Endothelial cell of umbilical vein (primary cell): ENCODE results near the gene PLXDC2. TPM values are rescaled to one million over a fixed set of nuclear protein-coding genes. Genes with fewer than 3 reads are reported as not detected.

Experiments used
- BruUV-seq: library from RNA; stranded (reverse); fragments of 400-500 nt; replicated peaks from 2 replicates; lab custom pipeline; 2021; lab: Mats Ljungman, UMichigan
- CTCF ChIA-PET: fragments of 300-600, 350-600 bp; sonication (Branson Sonifier 250); formaldehyde crosslinking; loops from one replicate; lab custom pipeline; 2021; ENCODE audit warnings: antibody characterized with exemption, inconsistent platforms; lab: Charles Lee
- POLR2A ChIA-PET: fragments of 300-600, 350-600 bp; sonication (Branson Sonifier 250); formaldehyde crosslinking; loops from one replicate; lab custom pipeline; 2021; ENCODE audit warnings: antibody characterized with exemption, inconsistent platforms; lab: Charles Lee
- DNase-seq: peaks from one replicate; pipeline ENCODE4 v3.0.0-alpha.2; 2011; ENCODE audit warnings: low read depth, low spot score
- FAIRE-seq: peaks from 2 replicates; lab custom pipeline; 2011; peaks lifted over from hg19 to GRCh38; lab: Jason Lieb, UNC
- H2AFZ ChIP-seq: 2 replicates; pipeline ENCODE4 v1.6.0; 2012; ENCODE audit warnings: low read depth, low read length, control low read depth, inconsistent platforms
- H3K27ac ChIP-seq: 2 replicates; pipeline ENCODE4 v1.5.1; 2011; ENCODE audit warnings: low read depth, mild to moderate bottlenecking, control low read depth, low read length, moderate library complexity; ENCODE audit not compliant: insufficient read depth
- H3K27me3 ChIP-seq, 2 experiments: 2 replicates each; pipeline versions ENCODE4 v1.6.0 to v1.6.1; 2011; ENCODE audit warnings: low read length in 2 of 2, mixed read lengths in 1 of 2; ENCODE audit not compliant: control insufficient read depth in 2 of 2, insufficient read depth in 2 of 2
- H3K36me3 ChIP-seq, 2 experiments: 2 replicates in 1 of 2; 3 replicates in 1 of 2; pipeline ENCODE4 v1.5.1; 2011; ENCODE audit warnings: low read length in 2 of 2, mild to moderate bottlenecking in 1 of 2, moderate library complexity in 1 of 2; ENCODE audit not compliant: control insufficient read depth in 2 of 2, insufficient read depth in 2 of 2; ENCODE audit errors: extremely low read depth in 1 of 2
- H3K4me1 ChIP-seq: 3 replicates; pipeline ENCODE4 v1.5.1; 2011; ENCODE audit warnings: mild to moderate bottlenecking, low read length; ENCODE audit not compliant: control insufficient read depth, insufficient read depth; ENCODE audit errors: extremely low read depth
- H3K4me2 ChIP-seq: 2 replicates; pipeline ENCODE4 v1.6.1; 2011; ENCODE audit warnings: low read length, control low read depth, mixed read lengths; ENCODE audit not compliant: insufficient read depth
- H3K4me3 ChIP-seq, 3 experiments: fragments of 200-600 bp in 1 of 3; sonication (generic), shearing (Covaris generic) in 1 of 3; replicated peaks in 1 of 3; 2 replicates each; pipeline ENCODE4 v1.5.1; 2011 to 2016; ENCODE audit warnings: control low read depth in 3 of 3, low read length in 3 of 3, mild to moderate bottlenecking in 2 of 3, inconsistent platforms in 1 of 3, low read depth in 1 of 3, moderate library complexity in 1 of 3; ENCODE audit not compliant: insufficient read depth in 1 of 3
- H3K79me2 ChIP-seq: 2 replicates; pipeline ENCODE4 v1.6.0; 2012; ENCODE audit warnings: low read length, inconsistent platforms; ENCODE audit not compliant: control insufficient read depth, insufficient read depth
- H3K9ac ChIP-seq: replicated peaks from 2 replicates; pipeline ENCODE3; 2011; ENCODE audit warnings: low read length, control low read depth; ENCODE audit not compliant: insufficient read depth; ENCODE audit errors: extremely low read depth
- H3K9me1 ChIP-seq: replicated peaks from 3 replicates; pipeline ENCODE4 v1.6.0; 2011; ENCODE audit warnings: mild to moderate bottlenecking, low read length; ENCODE audit not compliant: control insufficient read depth, insufficient read depth; ENCODE audit errors: extremely low read depth
- H3K9me3 ChIP-seq: replicated peaks from 2 replicates; pipeline ENCODE4 v1.5.1; 2012; ENCODE audit warnings: low read length, inconsistent platforms; ENCODE audit not compliant: control insufficient read depth, insufficient read depth
- H4K20me1 ChIP-seq: replicated peaks from 2 replicates; pipeline ENCODE3; 2011; ENCODE audit warnings: mild to moderate bottlenecking, low read length; ENCODE audit not compliant: control insufficient read depth, insufficient read depth; ENCODE audit errors: extremely low read depth
- EZH2 ChIP-seq: IDR thresholded peaks from 2 replicates; pipeline ENCODE4 v1.6.1; 2012; ENCODE audit warnings: borderline replicate concordance, low read depth, mild to moderate bottlenecking, moderate library complexity, low read length, inconsistent platforms; ENCODE audit not compliant: severe bottlenecking
- GATA2 ChIP-seq: IDR thresholded peaks from 2 replicates; pipeline ENCODE4 v1.7.0; 2011; ENCODE audit warnings: low read depth, mild to moderate bottlenecking, moderate library complexity, mixed read lengths, low read length; ENCODE audit not compliant: insufficient read length, insufficient read depth
- JUN ChIP-seq: IDR thresholded peaks from 2 replicates; pipeline ENCODE4 v1.6.1; 2011; ENCODE audit warnings: borderline replicate concordance, low read depth; ENCODE audit not compliant: insufficient read length, insufficient read depth
- MYC ChIP-seq: IDR thresholded peaks from one replicate; pipeline ENCODE4 v1.6.1; 2011; ENCODE audit warnings: mild to moderate bottlenecking, low read depth, low read length
- dilution Hi-C: fragments of 300-500 bp; cut with MboI; formaldehyde crosslinking; loops from one replicate; pipeline ENCODE4 v1.15.0; 2019; ENCODE audit warnings: low sequenced_read_pairs; ENCODE audit not compliant: extremely low pct_ligation_motif_present
- intact Hi-C: fragments of 100-400 bp; cut with micrococcal nuclease; formaldehyde crosslinking; loops from one replicate; pipeline ENCODE4 v1.10.0; 2022
- polyA plus RNA-seq, 4 experiments: library from polyadenylated mRNA; depleted of rRNA in 3 of 4; stranded (reverse) in 3 of 4; unstranded in 1 of 4; fragments of >200 nt; gene quantifications; 2 replicates each; pipeline versions ENCODE4 v1.2.1 to v1.2.3, GENCODE V29; 2011 to 2012; ENCODE audit warnings: missing spikeins in 1 of 4
- total RNA-seq: library from RNA; stranded (reverse); gene quantifications from 2 replicates; pipeline ENCODE4 v1.2.3, GENCODE V29; 2021
- TF ChIP-seq, protein P1 (sequence below): IDR thresholded peaks from 2 replicates; pipeline ENCODE4 v1.6.1; 2011; ENCODE audit not compliant: insufficient read depth, insufficient read length
- TF ChIP-seq, protein P2 (sequence below), 2 donors: IDR thresholded peaks; 1 replicate in 1 of 2; 2 replicates in 1 of 2; pipeline ENCODE4 v1.5.1; 2011; ENCODE audit warnings: low read length in 2 of 2, mild to moderate bottlenecking in 2 of 2, moderate library complexity in 2 of 2, control low read depth in 1 of 2, inconsistent platforms in 1 of 2, low read depth in 1 of 2; ENCODE audit not compliant: insufficient read depth in 1 of 2; ENCODE audit errors: extremely low read depth in 1 of 2

Gene PLXDC2
- total and polyA plus RNA-seq, 2 donors (not counting 3 experiments of a cell fraction or from before 2014, with no cell fraction given) = 0.32 to 1.2 TPM

DNA sequence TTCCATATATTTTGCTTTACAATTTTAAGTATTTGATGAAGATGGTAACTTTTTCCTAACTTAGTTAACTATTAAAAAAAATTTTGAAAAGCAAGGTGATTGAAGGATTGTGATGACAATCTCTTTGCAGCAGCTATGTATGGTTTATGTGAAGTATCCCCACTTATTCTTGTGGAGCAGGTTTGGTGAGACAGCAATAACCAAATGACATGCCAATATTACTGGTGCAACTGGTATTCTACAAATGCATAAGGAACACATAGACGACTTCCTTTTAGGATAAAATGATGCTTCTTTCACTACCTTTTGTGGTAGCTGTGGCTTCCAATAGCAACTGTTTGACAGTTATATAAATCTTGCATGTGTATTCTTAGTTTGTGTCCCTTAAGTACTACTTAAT, 465.3 kb downstream of the PLXDC2 start:
- no peaks in the 10 kb centered on the region for H3K4me1 ChIP-seq
- H3K27ac ChIP-seq = no peak overlapping the region
- no peaks in the 10 kb centered on the region for H3K9me1 ChIP-seq
- dilution Hi-C loops = no loop called here
- H4K20me1 ChIP-seq = no peaks in the 10 kb centered on the region
- no peaks in the 10 kb centered on the region for H3K79me2 ChIP-seq
- no peak overlapping the region for H2AFZ ChIP-seq
- H3K4me2 ChIP-seq = no peak overlapping the region
- no peak for TF ChIP-seq GATA2
- TF ChIP-seq, protein P1, sequence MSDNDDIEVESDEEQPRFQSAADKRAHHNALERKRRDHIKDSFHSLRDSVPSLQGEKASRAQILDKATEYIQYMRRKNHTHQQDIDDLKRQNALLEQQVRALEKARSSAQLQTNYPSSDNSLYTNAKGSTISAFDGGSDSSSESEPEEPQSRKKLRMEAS = no peak
- no peak for TF ChIP-seq MYC
- TF ChIP-seq JUN = no peak
- FAIRE-seq (no peak), DNase-seq (no peak)
- ChIA-PET CTCF (no interaction called here), POLR2A (no interaction called here)
- H3K9ac ChIP-seq = no peak overlapping the region
- BruUV-seq = no TSS peak
- H3K36me3 ChIP-seq = no peaks in the 10 kb centered on the region
- intact Hi-C loops = no loop called here
- no peaks in the 10 kb centered on the region for H3K27me3 ChIP-seq
- H3K4me3 ChIP-seq = no peak overlapping the region
- H3K9me3 ChIP-seq = peaks cover 2% of the 10 kb centered on the region

DNA sequence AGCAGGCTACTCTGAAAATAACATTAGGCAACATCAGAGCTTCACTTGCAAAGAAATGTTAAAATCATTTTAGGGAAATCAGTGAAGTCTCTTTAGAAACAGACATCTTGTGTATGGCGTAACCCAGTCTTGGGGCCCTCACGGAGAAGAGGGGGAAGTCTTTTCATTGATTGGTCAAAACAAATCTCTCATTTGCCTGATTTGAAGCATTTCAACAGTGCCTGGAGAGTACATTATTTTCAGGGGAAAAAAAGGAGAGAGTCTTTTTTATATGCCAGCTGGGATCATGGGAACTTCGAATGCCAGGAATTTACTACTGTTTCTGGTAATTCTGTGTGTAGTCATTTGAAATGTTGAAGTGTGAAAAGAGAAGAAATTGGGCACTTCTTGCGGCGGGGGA, 471.4 kb downstream of the PLXDC2 start:
- Histone ChIP-seq H3K27me3 (no peaks in the 10 kb centered on the region), H4K20me1 (no peaks in the 10 kb centered on the region), H3K36me3 (no peaks in the 10 kb centered on the region), H3K9ac (no peak overlapping the region), H3K79me2 (no peaks in the 10 kb centered on the region), H3K9me3 (peaks cover 3% of the 10 kb centered on the region), H2AFZ (no peak overlapping the region), H3K27ac (no peak overlapping the region), H3K4me3 (no peak overlapping the region), H3K9me1 (no peaks in the 10 kb centered on the region), H3K4me2 (no peak overlapping the region), H3K4me1 (no peaks in the 10 kb centered on the region)
- dilution Hi-C loops = no loop called here
- POLR2A ChIA-PET = no interaction called here
- DNase-seq (no peak), FAIRE-seq (no peak)
- BruUV-seq = no TSS peak
- CTCF ChIA-PET = no interaction called here
- no peak for TF ChIP-seq EZH2
- TF ChIP-seq, protein P2, sequence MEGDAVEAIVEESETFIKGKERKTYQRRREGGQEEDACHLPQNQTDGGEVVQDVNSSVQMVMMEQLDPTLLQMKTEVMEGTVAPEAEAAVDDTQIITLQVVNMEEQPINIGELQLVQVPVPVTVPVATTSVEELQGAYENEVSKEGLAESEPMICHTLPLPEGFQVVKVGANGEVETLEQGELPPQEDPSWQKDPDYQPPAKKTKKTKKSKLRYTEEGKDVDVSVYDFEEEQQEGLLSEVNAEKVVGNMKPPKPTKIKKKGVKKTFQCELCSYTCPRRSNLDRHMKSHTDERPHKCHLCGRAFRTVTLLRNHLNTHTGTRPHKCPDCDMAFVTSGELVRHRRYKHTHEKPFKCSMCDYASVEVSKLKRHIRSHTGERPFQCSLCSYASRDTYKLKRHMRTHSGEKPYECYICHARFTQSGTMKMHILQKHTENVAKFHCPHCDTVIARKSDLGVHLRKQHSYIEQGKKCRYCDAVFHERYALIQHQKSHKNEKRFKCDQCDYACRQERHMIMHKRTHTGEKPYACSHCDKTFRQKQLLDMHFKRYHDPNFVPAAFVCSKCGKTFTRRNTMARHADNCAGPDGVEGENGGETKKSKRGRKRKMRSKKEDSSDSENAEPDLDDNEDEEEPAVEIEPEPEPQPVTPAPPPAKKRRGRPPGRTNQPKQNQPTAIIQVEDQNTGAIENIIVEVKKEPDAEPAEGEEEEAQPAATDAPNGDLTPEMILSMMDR (IDR thresholded peaks at IDR 0.05; ENCODE audit: extremely low read depth in 1 of 2, insufficient read depth in 1 of 2, low read depth in 1 of 2, low read length in 2 of 2) = no peak
- TF ChIP-seq GATA2 = no peak
- TF ChIP-seq, protein P1 = no peak
- intact Hi-C loops = no loop called here
